GM12873 (cell line): ENCODE results near the gene ENTPD2.

ENCODE experiments used
- TF ChIP-seq, protein P1 (sequence below): IDR thresholded peaks from 2 replicates; pipeline ENCODE4 v1.5.1; 2012; ENCODE audit warnings: low read depth, mild to moderate bottlenecking, moderate library complexity, low read length, control low read depth; ENCODE audit not compliant: insufficient read depth; ENCODE audit errors: missing control alignments

ENTPD2 gene

DNA sequence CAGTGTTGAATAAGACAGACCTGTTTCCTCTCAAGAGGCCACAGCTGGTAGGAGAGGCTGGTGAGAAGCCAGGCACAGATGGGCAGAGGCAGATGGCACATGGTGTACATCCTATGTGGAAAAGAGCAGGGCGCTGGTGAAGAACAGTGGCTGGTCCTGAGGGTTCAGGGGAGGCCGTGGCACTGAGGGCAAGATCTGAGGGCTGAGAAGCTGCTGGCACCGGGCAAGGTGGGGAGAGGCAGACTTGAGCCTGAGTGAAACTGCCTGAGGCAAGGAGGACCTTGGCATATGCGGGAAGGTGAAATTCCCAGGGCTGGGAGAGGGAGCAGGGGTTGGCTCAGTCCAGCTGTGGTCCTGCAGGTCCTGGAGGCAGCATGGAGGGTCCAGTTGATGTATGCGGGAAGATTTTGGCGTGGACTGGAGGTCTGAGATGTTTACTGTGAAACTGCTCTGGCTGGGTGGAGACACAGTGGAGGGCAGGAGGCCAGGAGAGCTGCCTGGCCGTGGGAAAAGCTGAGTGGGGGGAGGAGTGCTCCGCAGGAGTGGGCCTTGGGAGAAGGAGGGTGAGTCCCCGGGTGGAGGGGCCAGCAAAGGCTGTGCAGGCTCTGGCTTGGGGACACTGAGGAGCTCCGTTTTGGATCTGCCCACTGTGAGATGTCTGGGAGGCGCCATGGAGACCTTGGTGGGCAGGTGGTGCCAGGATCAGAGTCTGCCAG lies 35.5 kb upstream of the ENTPD2 start:
- TF ChIP-seq, protein P1, sequence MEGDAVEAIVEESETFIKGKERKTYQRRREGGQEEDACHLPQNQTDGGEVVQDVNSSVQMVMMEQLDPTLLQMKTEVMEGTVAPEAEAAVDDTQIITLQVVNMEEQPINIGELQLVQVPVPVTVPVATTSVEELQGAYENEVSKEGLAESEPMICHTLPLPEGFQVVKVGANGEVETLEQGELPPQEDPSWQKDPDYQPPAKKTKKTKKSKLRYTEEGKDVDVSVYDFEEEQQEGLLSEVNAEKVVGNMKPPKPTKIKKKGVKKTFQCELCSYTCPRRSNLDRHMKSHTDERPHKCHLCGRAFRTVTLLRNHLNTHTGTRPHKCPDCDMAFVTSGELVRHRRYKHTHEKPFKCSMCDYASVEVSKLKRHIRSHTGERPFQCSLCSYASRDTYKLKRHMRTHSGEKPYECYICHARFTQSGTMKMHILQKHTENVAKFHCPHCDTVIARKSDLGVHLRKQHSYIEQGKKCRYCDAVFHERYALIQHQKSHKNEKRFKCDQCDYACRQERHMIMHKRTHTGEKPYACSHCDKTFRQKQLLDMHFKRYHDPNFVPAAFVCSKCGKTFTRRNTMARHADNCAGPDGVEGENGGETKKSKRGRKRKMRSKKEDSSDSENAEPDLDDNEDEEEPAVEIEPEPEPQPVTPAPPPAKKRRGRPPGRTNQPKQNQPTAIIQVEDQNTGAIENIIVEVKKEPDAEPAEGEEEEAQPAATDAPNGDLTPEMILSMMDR, result no peak

DNA sequence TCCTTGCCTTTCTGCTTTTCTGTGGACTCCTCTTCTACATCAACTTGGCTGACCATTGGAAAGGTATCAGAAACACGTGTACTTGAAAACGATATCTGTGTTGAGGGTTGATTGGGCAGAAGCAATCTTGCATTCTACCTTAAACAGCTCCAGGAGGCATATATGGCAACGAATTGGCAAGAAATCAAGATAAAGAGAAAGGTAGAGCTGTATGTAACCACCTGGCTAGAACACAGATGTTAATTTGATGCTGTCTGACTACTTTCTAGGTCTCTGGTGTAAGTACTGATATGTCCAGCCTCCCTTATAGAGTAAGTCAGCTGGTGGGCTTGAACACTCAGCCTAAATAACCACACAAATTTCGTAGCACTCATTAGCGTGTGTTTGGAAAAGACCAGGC lies 34.3 kb upstream of the ENTPD2 start:
- TF ChIP-seq, protein P1, result no peak

DNA sequence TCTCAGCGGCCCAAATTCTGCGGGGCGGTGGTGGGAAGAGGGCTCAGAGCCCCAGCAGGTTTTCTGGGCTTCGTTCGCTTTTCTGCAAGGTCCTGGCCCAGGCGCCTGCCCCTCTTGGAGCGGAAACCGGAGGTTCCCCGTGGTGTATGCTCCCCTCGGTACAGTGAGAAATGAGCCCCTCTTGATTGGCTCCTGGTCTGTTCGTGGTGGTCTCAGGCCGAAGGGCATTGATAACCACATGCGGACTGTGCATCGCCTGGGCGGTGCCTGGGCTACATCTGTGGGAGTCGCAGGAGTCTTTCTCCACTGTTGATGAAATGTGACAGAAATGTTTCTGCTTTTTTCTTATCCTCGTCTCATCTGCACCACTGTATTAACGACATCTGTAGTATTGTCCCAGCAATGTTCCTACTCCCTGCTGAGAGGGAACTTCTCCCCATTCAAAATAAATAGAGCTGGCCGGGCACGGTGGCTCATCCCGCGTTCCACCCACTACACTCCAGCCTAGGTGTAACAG lies 33.6 kb upstream of the ENTPD2 start:
- TF ChIP-seq, protein P1, result no peak

DNA sequence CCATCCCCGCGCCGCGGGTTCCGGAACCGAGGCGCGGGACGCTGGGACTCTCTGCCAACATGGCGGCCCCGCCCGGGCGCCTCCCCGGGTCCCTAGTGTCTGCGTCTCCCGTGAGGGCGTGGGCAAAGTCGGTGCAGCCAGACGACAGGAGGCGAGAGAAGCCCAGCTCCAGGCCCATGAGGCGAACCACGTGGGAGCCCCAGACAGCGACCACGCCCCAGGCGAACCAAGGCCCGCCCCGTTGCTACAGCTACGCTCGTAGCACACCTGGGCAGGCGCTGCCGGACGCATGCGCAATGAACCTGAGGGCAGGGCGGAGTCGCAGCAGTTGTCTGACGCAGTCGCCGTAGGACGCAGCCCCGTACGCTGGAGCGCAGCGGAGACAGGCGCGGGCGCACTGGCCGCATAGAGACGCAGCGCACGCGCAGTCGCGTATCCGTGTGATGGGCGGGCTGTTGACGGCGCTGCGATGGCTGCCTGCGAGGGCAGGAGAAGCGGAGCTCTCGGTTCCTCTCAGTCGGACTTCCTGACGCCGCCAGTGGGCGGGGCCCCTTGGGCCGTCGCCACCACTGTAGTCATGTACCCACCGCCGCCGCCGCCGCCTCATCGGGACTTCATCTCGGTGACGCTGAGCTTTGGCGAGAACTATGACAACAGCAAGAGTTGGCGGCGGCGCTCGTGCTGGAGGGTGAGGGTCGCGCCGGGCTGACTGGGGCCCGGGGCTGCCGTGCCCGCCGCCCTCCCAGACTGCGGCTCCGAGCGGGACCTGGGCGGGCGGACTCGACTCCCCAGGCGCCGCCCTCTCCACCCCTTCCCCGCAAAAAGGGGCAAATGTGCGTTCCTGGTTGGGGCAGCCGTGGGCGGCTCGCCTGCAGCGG lies 32.9 kb upstream of the ENTPD2 start, which contains the start of gene MAN1B1:
MAN1B1 (plus strand) TSS at position 455 of the 878 bp plus-strand sequence; CDS start at position 470, 15 bp downstream.
- TF ChIP-seq, protein P1, result no peak

DNA sequence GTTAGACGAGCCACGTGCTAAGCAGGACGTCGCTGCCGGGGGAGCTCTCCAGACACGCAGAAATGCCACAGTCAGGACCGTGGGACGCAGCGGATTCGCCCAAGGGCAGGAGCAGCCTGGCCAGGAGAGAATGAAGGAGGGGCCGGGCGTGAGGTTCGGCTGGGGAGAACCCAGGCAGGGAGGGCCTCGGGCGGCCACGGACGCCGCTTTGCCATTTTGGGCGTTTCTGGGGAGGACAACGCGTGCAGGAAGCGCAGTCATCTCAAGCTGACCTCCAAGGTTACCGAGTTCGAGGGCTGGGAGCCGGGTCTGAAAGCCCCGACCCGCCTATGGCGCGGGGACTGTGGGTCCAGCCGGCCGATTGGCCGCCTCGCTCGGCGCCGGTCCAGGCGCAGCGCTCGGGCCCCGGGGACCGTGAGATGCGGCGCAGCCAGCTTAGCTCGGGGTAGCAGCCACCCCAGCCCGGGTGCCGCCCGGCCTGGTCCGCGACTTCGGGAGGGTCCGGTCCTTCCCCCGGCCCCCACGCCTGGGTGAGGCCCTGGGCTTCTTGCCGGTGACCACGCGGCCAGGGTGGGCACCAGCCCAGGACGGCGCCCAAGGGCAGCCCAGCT lies 32.2 kb upstream of the ENTPD2 start:
- TF ChIP-seq, protein P1, result no peak

DNA sequence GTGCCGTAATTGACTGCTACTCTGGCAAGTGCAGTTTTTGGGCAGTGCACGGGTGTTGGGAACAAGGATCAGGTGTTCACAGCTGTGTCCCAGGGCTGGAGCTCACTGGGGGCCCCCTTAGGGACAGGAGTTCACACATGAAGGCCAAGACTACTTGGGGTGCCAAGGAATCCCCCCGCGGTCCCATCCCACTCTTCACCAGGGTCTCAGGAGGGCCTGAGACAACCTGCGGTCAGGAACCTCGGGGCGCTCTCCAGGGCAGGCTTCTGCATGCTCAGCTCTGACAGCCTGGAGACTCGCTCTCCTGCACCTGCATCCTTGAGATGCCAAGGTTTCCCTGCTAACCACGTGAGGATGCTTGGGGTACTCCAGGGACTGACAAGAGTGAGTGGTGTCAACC lies 30.7 kb upstream of the ENTPD2 start:
- TF ChIP-seq, protein P1, result no peak
